Gastrocnemius medialis (tissue), 4 donors: ENCODE data around the gene DLG4.

Source experiments
- CTCF ChIP-seq, 5 experiments: fragments of 450-650 bp in 3 of 5; fragments of 200-600 bp in 2 of 5; sonication (generic) in 2 of 5; IDR thresholded peaks in 4 of 5; conservative IDR thresholded peaks in 1 of 5; 1 replicate in 4 of 5; 2 replicates in 1 of 5; pipeline ENCODE4 v1.5.1; 2016 to 2019; ENCODE audit warnings: antibody characterized with exemption in 5 of 5, mild to moderate bottlenecking in 3 of 5, moderate library complexity in 3 of 5
- POLR2A ChIP-seq, 2 donors: fragments of 450-650 bp; IDR thresholded peaks; one replicate each; pipeline ENCODE4 v1.6.1; 2017; ENCODE audit warnings: antibody characterized with exemption in 2 of 2, mild to moderate bottlenecking in 2 of 2, moderate library complexity in 2 of 2

- no peak for TF ChIP-seq CTCF (IDR thresholded peaks at IDR 0.05 in 4 of 5, conservative IDR thresholded peaks at IDR 0.05 in 1 of 5)
- no peak for TF ChIP-seq POLR2A (IDR thresholded peaks at IDR 0.05)
These were observed 82.3 kb downstream of the DLG4 start for GRCh38 chr17:7137171-7137943.
